Measurements from ENCODE around the gene SLC12A6. TPM values are rescaled to one million over a fixed set of nuclear protein-coding genes. Genes with fewer than 3 reads are reported as not detected.

Gene SLC12A6
- total RNA-seq, 1 donor from 2014 or later, result 74.4 TPM

DNA sequence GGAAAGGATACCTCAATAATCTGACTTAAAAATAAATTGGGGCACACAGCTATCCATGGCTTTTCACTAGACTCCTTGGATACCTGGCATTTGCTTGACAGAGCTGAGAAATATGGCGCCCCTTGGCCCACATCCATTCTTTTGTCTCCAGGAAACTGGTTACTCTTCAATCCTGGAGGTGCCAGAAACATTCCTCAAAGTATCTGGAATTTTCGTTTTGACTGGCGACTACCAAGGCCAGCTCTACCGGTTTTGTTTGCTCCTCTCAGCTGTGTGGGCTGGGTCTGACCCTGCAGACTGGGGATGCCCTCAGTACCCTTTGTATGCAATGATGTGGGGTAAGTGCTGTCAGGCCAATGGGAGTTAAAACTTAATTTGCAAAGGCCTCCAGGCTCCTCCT, 154.6 kb downstream of the SLC12A6 start:
- H3K4me1 Mint-ChIP-seq, result peaks cover 11% of the 10 kb centered on the region
- DNase-seq (no peak), ATAC-seq (ENCODE audit: low read depth) (no peak)
- H3K27ac Mint-ChIP-seq, result no peak overlapping the region
- H3K36me3 Mint-ChIP-seq (ENCODE audit: low read depth), result peaks cover 15% of the 10 kb centered on the region
- intact Hi-C loops (cut with micrococcal nuclease), result no loop called here
- no peaks in the 10 kb centered on the region for H3K27me3 Mint-ChIP-seq
- TF ChIP-seq, protein P1, sequence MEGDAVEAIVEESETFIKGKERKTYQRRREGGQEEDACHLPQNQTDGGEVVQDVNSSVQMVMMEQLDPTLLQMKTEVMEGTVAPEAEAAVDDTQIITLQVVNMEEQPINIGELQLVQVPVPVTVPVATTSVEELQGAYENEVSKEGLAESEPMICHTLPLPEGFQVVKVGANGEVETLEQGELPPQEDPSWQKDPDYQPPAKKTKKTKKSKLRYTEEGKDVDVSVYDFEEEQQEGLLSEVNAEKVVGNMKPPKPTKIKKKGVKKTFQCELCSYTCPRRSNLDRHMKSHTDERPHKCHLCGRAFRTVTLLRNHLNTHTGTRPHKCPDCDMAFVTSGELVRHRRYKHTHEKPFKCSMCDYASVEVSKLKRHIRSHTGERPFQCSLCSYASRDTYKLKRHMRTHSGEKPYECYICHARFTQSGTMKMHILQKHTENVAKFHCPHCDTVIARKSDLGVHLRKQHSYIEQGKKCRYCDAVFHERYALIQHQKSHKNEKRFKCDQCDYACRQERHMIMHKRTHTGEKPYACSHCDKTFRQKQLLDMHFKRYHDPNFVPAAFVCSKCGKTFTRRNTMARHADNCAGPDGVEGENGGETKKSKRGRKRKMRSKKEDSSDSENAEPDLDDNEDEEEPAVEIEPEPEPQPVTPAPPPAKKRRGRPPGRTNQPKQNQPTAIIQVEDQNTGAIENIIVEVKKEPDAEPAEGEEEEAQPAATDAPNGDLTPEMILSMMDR (IDR thresholded peaks at IDR 0.05), result no peak
- H3K4me3 Mint-ChIP-seq, result no peak overlapping the region
- ChIA-PET CTCF (no interaction called here), POLR2A (no interaction called here)
- H3K9me3 Mint-ChIP-seq, result no peaks in the 10 kb centered on the region

Other genes with a start within 250 kb of the SLC12A6 start
- 29.8 and 31.9 TPM in 2 replicates for gene EMC7, start 235.9 kb downstream of the SLC12A6 start, total RNA-seq
- 4.8 and 5.3 TPM in 2 replicates for gene PGBD4, start 235.7 kb downstream of the SLC12A6 start, total RNA-seq
- 46.2 and 53.3 TPM in 2 replicates for gene KATNBL1, start 127.7 kb downstream of the SLC12A6 start, total RNA-seq
- gene EMC4, start 112.8 kb downstream of the SLC12A6 start, total RNA-seq, result 63.5 and 71.9 TPM in 2 replicates
- gene NOP10, start 5.4 kb upstream of the SLC12A6 start, total RNA-seq, result 116 and 130 TPM in 2 replicates
- not detected in 2 replicates for gene NUTM1, start 5.5 kb upstream of the SLC12A6 start, total RNA-seq
- gene LPCAT4, start 29.4 kb upstream of the SLC12A6 start, total RNA-seq, result 23.8 and 28.8 TPM in 2 replicates
- 160 and 171 TPM in 2 replicates for gene GOLGA8A, start 100.0 kb upstream of the SLC12A6 start, total RNA-seq
- gene GOLGA8B, start 245.9 kb upstream of the SLC12A6 start, total RNA-seq, result 44.1 and 52.4 TPM in 2 replicates